Stimulated activated CD8-positive, alpha-beta memory T cell treated with anti-CD3 and anti-CD28 coated beads, Interleukin-7, amount 100 ng/mL, for 48 hours (primary cell): Measurements from ENCODE around the gene KCTD6.

Experiments
- DNase-seq, 2 donors: peaks; one replicate each; pipeline ENCODE4 v3.0.0-alpha.2; 2020; ENCODE audit warnings: low read depth in 1 of 2; ENCODE audit errors: extremely low read depth in 1 of 2

KCTD6 gene

GRCh38 chr3:58491506-58492402 lies at the start of gene KCTD6:
Gene KCTD6 (plus strand): TSS chr3:58492096. CDS start chr3:58498756, 6,660 bp downstream.
- peak; percentile 76 to 82 for DNase-seq

GRCh38 chr3:58452176-58452575 lies 39.7 kb upstream of the KCTD6 start:
- no peak for DNase-seq

GRCh38 chr3:58459160-58459559 lies 32.7 kb upstream of the KCTD6 start:
- no peak for DNase-seq

GRCh38 chr3:58462829-58463180 lies 29.1 kb upstream of the KCTD6 start:
- DNase-seq: no peak

GRCh38 chr3:58463181-58463941 lies 28.5 kb upstream of the KCTD6 start:
- DNase-seq: peak; percentile 57 to 88

GRCh38 chr3:58463942-58464271 lies 28.0 kb upstream of the KCTD6 start:
- DNase-seq: no peak

GRCh38 chr3:58464866-58465265 lies 27.0 kb upstream of the KCTD6 start:
- no peak for DNase-seq

- no peak for DNase-seq
These were observed 24.9 kb upstream of the KCTD6 start for GRCh38 chr3:58466899-58467563.

- no peak for DNase-seq
These were observed 22.8 kb upstream of the KCTD6 start for GRCh38 chr3:58469096-58469495.

- no peak for DNase-seq
These were observed 21.4 kb upstream of the KCTD6 start for GRCh38 chr3:58470363-58471024.

GRCh38 chr3:58471025-58471887 lies 20.6 kb upstream of the KCTD6 start:
- peak; percentile 23 to 72 for DNase-seq

GRCh38 chr3:58473275-58473674 lies 18.6 kb upstream of the KCTD6 start:
- no peak for DNase-seq

- DNase-seq: no peak
These were observed 17.5 kb upstream of the KCTD6 start for GRCh38 chr3:58474348-58474911.

- DNase-seq: no peak
These were observed 16.8 kb upstream of the KCTD6 start for GRCh38 chr3:58474967-58475578.

- DNase-seq: no peak
These were observed 13.1 kb upstream of the KCTD6 start for GRCh38 chr3:58478781-58479180.

GRCh38 chr3:58480309-58480708 lies 11.6 kb upstream of the KCTD6 start:
- no peak for DNase-seq

GRCh38 chr3:58482917-58483636 lies 8.8 kb upstream of the KCTD6 start:
- DNase-seq: no peak

- DNase-seq: no peak
These were observed 7.7 kb upstream of the KCTD6 start for GRCh38 chr3:58484045-58484721.
